OCI-LY3 (cell line): ENCODE results near the gene AARS2.

Source experiments
- CTCF ChIP-seq: fragments of 200-600, 300-600 bp; sonication (generic); IDR thresholded peaks from 2 replicates; pipeline ENCODE4 v1.5.1; 2014; ENCODE audit warnings: antibody characterized with exemption, low read length, low read depth
- EZH2phosphoT487 ChIP-seq: fragments of 200-600 bp; shearing (Covaris generic); IDR thresholded peaks from 2 replicates; pipeline ENCODE4 v1.6.1; 2018; ENCODE audit warnings: antibody characterized with exemption, mixed run types, low read depth

- TF ChIP-seq CTCF (no peak), EZH2phosphoT487 (no peak)
Measured at GRCh38 chr6:44332585-44332984, 19.4 kb upstream of the AARS2 start.
